ENCODE results near the gene PIP4K2A.

DNA sequence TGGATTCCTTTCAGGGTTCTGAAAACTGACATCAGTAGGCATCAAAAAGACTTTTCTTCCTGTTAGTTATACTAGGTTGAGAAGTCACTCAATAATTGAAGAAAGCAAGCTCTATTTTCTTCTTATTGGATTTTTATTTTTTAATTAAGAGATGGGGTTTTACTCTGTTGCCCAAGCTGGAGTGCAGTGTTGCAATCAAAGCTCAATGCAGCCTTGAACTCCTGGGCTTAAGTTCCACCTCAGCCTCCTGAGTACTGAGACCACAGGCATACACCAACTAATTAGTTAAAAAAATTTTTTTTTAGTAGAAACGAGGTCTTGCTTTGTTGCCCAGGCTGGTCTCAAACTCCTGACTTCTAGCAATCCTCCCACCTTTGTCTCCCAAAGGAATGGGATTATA is 28.0 kb downstream of the PIP4K2A start:
- no peak for TF ChIP-seq EP300 (IDR thresholded peaks at IDR 0.05; ENCODE audit: low read depth)
- TF ChIP-seq, protein P1, sequence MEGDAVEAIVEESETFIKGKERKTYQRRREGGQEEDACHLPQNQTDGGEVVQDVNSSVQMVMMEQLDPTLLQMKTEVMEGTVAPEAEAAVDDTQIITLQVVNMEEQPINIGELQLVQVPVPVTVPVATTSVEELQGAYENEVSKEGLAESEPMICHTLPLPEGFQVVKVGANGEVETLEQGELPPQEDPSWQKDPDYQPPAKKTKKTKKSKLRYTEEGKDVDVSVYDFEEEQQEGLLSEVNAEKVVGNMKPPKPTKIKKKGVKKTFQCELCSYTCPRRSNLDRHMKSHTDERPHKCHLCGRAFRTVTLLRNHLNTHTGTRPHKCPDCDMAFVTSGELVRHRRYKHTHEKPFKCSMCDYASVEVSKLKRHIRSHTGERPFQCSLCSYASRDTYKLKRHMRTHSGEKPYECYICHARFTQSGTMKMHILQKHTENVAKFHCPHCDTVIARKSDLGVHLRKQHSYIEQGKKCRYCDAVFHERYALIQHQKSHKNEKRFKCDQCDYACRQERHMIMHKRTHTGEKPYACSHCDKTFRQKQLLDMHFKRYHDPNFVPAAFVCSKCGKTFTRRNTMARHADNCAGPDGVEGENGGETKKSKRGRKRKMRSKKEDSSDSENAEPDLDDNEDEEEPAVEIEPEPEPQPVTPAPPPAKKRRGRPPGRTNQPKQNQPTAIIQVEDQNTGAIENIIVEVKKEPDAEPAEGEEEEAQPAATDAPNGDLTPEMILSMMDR (IDR thresholded peaks at IDR 0.05) = no peak
- no peak for TF ChIP-seq POLR2A (IDR thresholded peaks at IDR 0.05)
